Measurements from ENCODE around the gene HOXC9.

HOXC9 gene

GRCh38 chr12:53989227-53990113 lies 10.5 kb upstream of the HOXC9 start:
- DNase-seq, result no peak

GRCh38 chr12:53990311-53991076 lies 9.5 kb upstream of the HOXC9 start:
- no peak for DNase-seq

- DNase-seq, result no peak
Observed at GRCh38 chr12:53991077-53991460, 8.9 kb upstream of the HOXC9 start.

GRCh38 chr12:53992377-53992889 lies 7.5 kb upstream of the HOXC9 start:
- no peak for DNase-seq

GRCh38 chr12:53993162-53994008 lies 6.6 kb upstream of the HOXC9 start:
- no peak for DNase-seq

- DNase-seq, result no peak
Observed at GRCh38 chr12:53994009-53994263, 6.0 kb upstream of the HOXC9 start.

GRCh38 chr12:53994264-53995001 lies 5.5 kb upstream of the HOXC9 start:
- no peak for DNase-seq

GRCh38 chr12:53995002-53995377 lies 5.0 kb upstream of the HOXC9 start:
- no peak for DNase-seq

GRCh38 chr12:53995378-53996239 lies 4.4 kb upstream of the HOXC9 start:
- no peak for DNase-seq

GRCh38 chr12:53996240-53997203 lies 3.4 kb upstream of the HOXC9 start:
- no peak for DNase-seq

- DNase-seq, result no peak
Observed at GRCh38 chr12:53997204-53998109, 2.5 kb upstream of the HOXC9 start.

- DNase-seq, result no peak
Observed at GRCh38 chr12:53998110-53998899, 1.7 kb upstream of the HOXC9 start.

GRCh38 chr12:53998900-53999236 lies 1.1 kb upstream of the HOXC9 start:
- DNase-seq, result no peak

GRCh38 chr12:53999559-54000115 lies 324 bp upstream of the HOXC9 start:
- no peak for DNase-seq

GRCh38 chr12:54001283-54002187 lies 1.6 kb downstream of the HOXC9 start:
- no peak for DNase-seq

GRCh38 chr12:54002278-54002914 lies 2.4 kb downstream of the HOXC9 start:
- DNase-seq, result no peak
